Activated CD4-positive, alpha-beta T cell treated with anti-CD3 and anti-CD28 coated beads, Interleukin-2, amount 10 ng/mL, durations not matched to agents 7 days and 5 days (primary cell): ENCODE data around the gene CHMP3. TPM values are rescaled to one million over a fixed set of nuclear protein-coding genes. Genes with fewer than 3 reads are reported as not detected.
"Not testable (repeated sequence)": the region's sequence is repeated elsewhere in the genome, so short reads cannot be mapped to it uniquely, and the experiment has no call there.

Source experiments
- CTCF ChIA-PET: fragments of 350-600 bp; sonication (Branson Sonifier 250); formaldehyde crosslinking; loops from one replicate; lab custom pipeline; 2021; ENCODE audit warnings: antibody characterized with exemption; lab: Charles Lee
- POLR2A ChIA-PET: fragments of 350-600 bp; sonication (Branson Sonifier 250); formaldehyde crosslinking; loops from one replicate; lab custom pipeline; 2021; ENCODE audit warnings: antibody characterized with exemption; lab: Charles Lee
- DNase-seq: peaks from one replicate; pipeline ENCODE4 v3.0.0-alpha.2; 2020
- H3K27ac Mint-ChIP-seq: one replicate; pipeline ENCODE4 v1.8.0; 2021; ENCODE audit warnings: mild to moderate bottlenecking, moderate library complexity, mixed read lengths
- H3K27me3 Mint-ChIP-seq: one replicate; pipeline ENCODE4 v1.8.0; 2021; ENCODE audit warnings: mixed read lengths
- H3K36me3 Mint-ChIP-seq: one replicate; pipeline ENCODE4 v1.8.0; 2021; ENCODE audit warnings: low read depth, mixed read lengths
- H3K4me1 Mint-ChIP-seq: one replicate; pipeline ENCODE4 v1.8.0; 2021; ENCODE audit warnings: mixed read lengths
- H3K4me3 Mint-ChIP-seq: one replicate; pipeline ENCODE4 v1.8.0; 2021; ENCODE audit warnings: mild to moderate bottlenecking, moderate library complexity, mixed read lengths
- H3K9me3 Mint-ChIP-seq: one replicate; pipeline ENCODE4 v1.8.0; 2021; ENCODE audit warnings: mixed read lengths
- total RNA-seq, 2 experiments: library from RNA; stranded (reverse); gene quantifications; one replicate each; pipeline ENCODE4 v1.2.3, GENCODE V29; 2021

Gene CHMP3
- total RNA-seq, 2 experiments from 2014 or later = 50.2 to 50.7 TPM

GRCh38 chr2:86570059-86570458, 6.8 kb upstream of the CHMP3 start:
- H3K9me3 Mint-ChIP-seq = peaks cover 2% of the 10 kb centered on the region
- H3K4me1 Mint-ChIP-seq = no peaks in the 10 kb centered on the region
- peaks cover 2% of the 10 kb centered on the region for H3K27me3 Mint-ChIP-seq
- H3K36me3 Mint-ChIP-seq = no peaks in the 10 kb centered on the region
- CTCF ChIA-PET = no interaction called here
- no peak for DNase-seq
- H3K27ac Mint-ChIP-seq = no peak overlapping the region
- H3K4me3 Mint-ChIP-seq = no peak overlapping the region
- POLR2A ChIA-PET = no interaction called here

- Mint-ChIP-seq H3K27me3 (peaks cover 2% of the 10 kb centered on the region), H3K4me3 (no peak overlapping the region), H3K27ac (no peak overlapping the region), H3K4me1 (peaks cover 18% of the 10 kb centered on the region), H3K9me3 (peaks cover 11% of the 10 kb centered on the region), H3K36me3 (peaks cover 12% of the 10 kb centered on the region)
- DNase-seq = no peak
- ChIA-PET CTCF (interaction anchor here (1.1 to 1.2 kb wide), 2 partner anchors 25 to 126 kb away, joined by 3 to 5 read pairs; no protein-coding TSS in a partner anchor), POLR2A (no interaction called here)
These were observed 3.6 kb upstream of the CHMP3 start for GRCh38 chr2:86566821-86567190.

- no peak overlapping the region for H3K27ac Mint-ChIP-seq
- CTCF ChIA-PET = interaction anchor here (1.1 to 1.2 kb wide), 2 partner anchors 26 to 126 kb away, joined by 3 to 5 read pairs; no protein-coding TSS in a partner anchor
- no peak overlapping the region for H3K4me3 Mint-ChIP-seq
- POLR2A ChIA-PET = no interaction called here
- DNase-seq = no peak
- H3K9me3 Mint-ChIP-seq = peaks cover 11% of the 10 kb centered on the region
- peaks cover 2% of the 10 kb centered on the region for H3K27me3 Mint-ChIP-seq
- peaks cover 17% of the 10 kb centered on the region for H3K36me3 Mint-ChIP-seq
- peaks cover 23% of the 10 kb centered on the region for H3K4me1 Mint-ChIP-seq
These were observed 3.0 kb upstream of the CHMP3 start for GRCh38 chr2:86566158-86566820.

- peaks cover 35% of the 10 kb centered on the region for H3K36me3 Mint-ChIP-seq
- ChIA-PET CTCF (interaction anchor here (0.6 kb wide), 1 partner anchor 296 kb away, joined by 3 read pairs; no protein-coding TSS in a partner anchor), POLR2A (no interaction called here)
- H3K4me1 Mint-ChIP-seq = peaks cover 39% of the 10 kb centered on the region
- H3K4me3 Mint-ChIP-seq = peak overlapping the region; percentile 93
- peak overlapping the region; percentile 100 for H3K27ac Mint-ChIP-seq
- H3K27me3 Mint-ChIP-seq = no peaks in the 10 kb centered on the region
- peaks cover 11% of the 10 kb centered on the region for H3K9me3 Mint-ChIP-seq
- DNase-seq = no peak
These were observed 413 bp upstream of the CHMP3 start for GRCh38 chr2:86563650-86564061.

GRCh38 chr2:86562485-86562921, 740 bp downstream of the CHMP3 start:
- Mint-ChIP-seq H3K27ac (peak overlapping the region; percentile 100), H3K36me3 (peaks cover 35% of the 10 kb centered on the region), H3K9me3 (peaks cover 11% of the 10 kb centered on the region), H3K4me3 (peak overlapping the region; percentile 93), H3K27me3 (no peaks in the 10 kb centered on the region), H3K4me1 (peaks cover 43% of the 10 kb centered on the region)
- CTCF ChIA-PET = interaction anchor here (0.5 to 0.6 kb wide), 2 partner anchors 106 to 122 kb away, joined by 3 read pairs; no protein-coding TSS in a partner anchor
- no peak for DNase-seq
- POLR2A ChIA-PET = no interaction called here

- peaks cover 41% of the 10 kb centered on the region for H3K4me1 Mint-ChIP-seq
- no peaks in the 10 kb centered on the region for H3K27me3 Mint-ChIP-seq
- POLR2A ChIA-PET = no interaction called here
- H3K36me3 Mint-ChIP-seq = peaks cover 38% of the 10 kb centered on the region
- H3K4me3 Mint-ChIP-seq = no peak overlapping the region
- peaks cover 3% of the 10 kb centered on the region for H3K9me3 Mint-ChIP-seq
- DNase-seq = no peak
- no peak overlapping the region for H3K27ac Mint-ChIP-seq
- CTCF ChIA-PET = no interaction called here
These were observed 5.4 kb downstream of the CHMP3 start for GRCh38 chr2:86557836-86558235.

- H3K4me1 Mint-ChIP-seq = peaks cover 40% of the 10 kb centered on the region
- no peak overlapping the region for H3K27ac Mint-ChIP-seq
- no peak overlapping the region for H3K4me3 Mint-ChIP-seq
- no peak for DNase-seq
- POLR2A ChIA-PET = no interaction called here
- H3K27me3 Mint-ChIP-seq = no peaks in the 10 kb centered on the region
- CTCF ChIA-PET = interaction anchor here (1.0 kb wide), 1 partner anchor 20 kb away, joined by 4 read pairs; no protein-coding TSS in a partner anchor
- peaks cover 41% of the 10 kb centered on the region for H3K36me3 Mint-ChIP-seq
- peaks cover 13% of the 10 kb centered on the region for H3K9me3 Mint-ChIP-seq
These were observed 6.7 kb downstream of the CHMP3 start for GRCh38 chr2:86556508-86556907.

GRCh38 chr2:86552889-86553288, 10.4 kb downstream of the CHMP3 start:
- DNase-seq = peak; percentile 29

GRCh38 chr2:86549963-86550725, 13.1 kb downstream of the CHMP3 start:
- DNase-seq, CTCF ChIA-PET, POLR2A ChIA-PET, H3K4me3 Mint-ChIP-seq, H3K27me3 Mint-ChIP-seq, H3K27ac Mint-ChIP-seq: not testable (repeated sequence)
- peaks cover 56% of the 10 kb centered on the region for H3K36me3 Mint-ChIP-seq
- peaks cover 34% of the 10 kb centered on the region for H3K9me3 Mint-ChIP-seq
- H3K4me1 Mint-ChIP-seq = peaks cover 16% of the 10 kb centered on the region

More at GRCh38 chr2:86552889-86553288, 10.4 kb downstream of the CHMP3 start:
- H3K27ac Mint-ChIP-seq = peak overlapping the region; percentile 80
- H3K4me1 Mint-ChIP-seq = peaks cover 18% of the 10 kb centered on the region
- peak overlapping the region; percentile 13 for H3K4me3 Mint-ChIP-seq
- CTCF ChIA-PET = interaction anchor here (1.1 kb wide), 1 partner anchor 110 kb away, joined by 3 read pairs; no protein-coding TSS in a partner anchor
- H3K27me3 Mint-ChIP-seq = no peaks in the 10 kb centered on the region
- POLR2A ChIA-PET = no interaction called here
- peaks cover 19% of the 10 kb centered on the region for H3K9me3 Mint-ChIP-seq
- peaks cover 37% of the 10 kb centered on the region for H3K36me3 Mint-ChIP-seq

- H3K4me3 Mint-ChIP-seq, CTCF ChIA-PET, POLR2A ChIA-PET, H3K27ac Mint-ChIP-seq, DNase-seq, H3K27me3 Mint-ChIP-seq: not testable (repeated sequence)
- peaks cover 34% of the 10 kb centered on the region for H3K9me3 Mint-ChIP-seq
- peaks cover 58% of the 10 kb centered on the region for H3K36me3 Mint-ChIP-seq
- H3K4me1 Mint-ChIP-seq = peaks cover 15% of the 10 kb centered on the region
These were observed 13.8 kb downstream of the CHMP3 start for GRCh38 chr2:86549440-86549839.

- H3K27ac Mint-ChIP-seq, POLR2A ChIA-PET, H3K27me3 Mint-ChIP-seq, H3K4me3 Mint-ChIP-seq, CTCF ChIA-PET, DNase-seq: not testable (repeated sequence)
- H3K4me1 Mint-ChIP-seq = peaks cover 14% of the 10 kb centered on the region
- peaks cover 34% of the 10 kb centered on the region for H3K9me3 Mint-ChIP-seq
- peaks cover 62% of the 10 kb centered on the region for H3K36me3 Mint-ChIP-seq
These were observed 14.3 kb downstream of the CHMP3 start for GRCh38 chr2:86548913-86549396.

- H3K4me3 Mint-ChIP-seq, CTCF ChIA-PET, DNase-seq, H3K27ac Mint-ChIP-seq, POLR2A ChIA-PET, H3K27me3 Mint-ChIP-seq, H3K4me1 Mint-ChIP-seq: not testable (repeated sequence)
- peaks cover 36% of the 10 kb centered on the region for H3K9me3 Mint-ChIP-seq
- H3K36me3 Mint-ChIP-seq = peaks cover 62% of the 10 kb centered on the region
These were observed 14.9 kb downstream of the CHMP3 start for GRCh38 chr2:86548165-86548912.
